ENCODE measurements around the gene SLC25A17.

SLC25A17 gene

DNA sequence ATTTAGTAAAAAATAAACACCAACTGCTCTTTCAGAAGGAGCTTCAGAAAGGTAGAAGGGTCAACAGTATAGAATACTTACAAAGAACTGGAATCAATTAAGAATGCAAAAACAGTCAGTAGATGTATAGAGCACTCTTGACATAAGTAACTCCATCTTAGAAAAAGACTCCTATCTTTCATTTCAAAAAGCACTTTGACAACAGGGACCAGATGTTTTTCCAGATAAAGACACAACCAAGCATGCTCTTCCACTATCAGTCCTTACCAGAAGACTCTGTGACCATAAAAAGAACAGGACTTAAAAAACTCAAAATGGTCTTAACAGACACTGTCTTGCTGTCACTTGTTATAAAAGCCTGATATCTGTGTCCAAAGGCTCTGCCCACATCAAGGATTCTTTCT is 5.2 kb downstream of the SLC25A17 start:
- Histone ChIP-seq H3K4me1 (ENCODE audit: control insufficient read depth in 1 of 2, insufficient read depth in 1 of 2, low read depth in 1 of 2, low read length in 1 of 2) (peaks cover 4 to 9% of the 10 kb centered on the region in 2 experiments), H3K4me3 (ENCODE audit: low read depth in 1 of 2, low read length in 1 of 2) (no peak overlapping the region), H3K9me3 (no peaks in the 10 kb centered on the region), H3K27ac (no peak overlapping the region), H3K27me3 (no peaks in the 10 kb centered on the region), H3K36me3 (no peaks in the 10 kb centered on the region)
- TF ChIP-seq, protein P1, sequence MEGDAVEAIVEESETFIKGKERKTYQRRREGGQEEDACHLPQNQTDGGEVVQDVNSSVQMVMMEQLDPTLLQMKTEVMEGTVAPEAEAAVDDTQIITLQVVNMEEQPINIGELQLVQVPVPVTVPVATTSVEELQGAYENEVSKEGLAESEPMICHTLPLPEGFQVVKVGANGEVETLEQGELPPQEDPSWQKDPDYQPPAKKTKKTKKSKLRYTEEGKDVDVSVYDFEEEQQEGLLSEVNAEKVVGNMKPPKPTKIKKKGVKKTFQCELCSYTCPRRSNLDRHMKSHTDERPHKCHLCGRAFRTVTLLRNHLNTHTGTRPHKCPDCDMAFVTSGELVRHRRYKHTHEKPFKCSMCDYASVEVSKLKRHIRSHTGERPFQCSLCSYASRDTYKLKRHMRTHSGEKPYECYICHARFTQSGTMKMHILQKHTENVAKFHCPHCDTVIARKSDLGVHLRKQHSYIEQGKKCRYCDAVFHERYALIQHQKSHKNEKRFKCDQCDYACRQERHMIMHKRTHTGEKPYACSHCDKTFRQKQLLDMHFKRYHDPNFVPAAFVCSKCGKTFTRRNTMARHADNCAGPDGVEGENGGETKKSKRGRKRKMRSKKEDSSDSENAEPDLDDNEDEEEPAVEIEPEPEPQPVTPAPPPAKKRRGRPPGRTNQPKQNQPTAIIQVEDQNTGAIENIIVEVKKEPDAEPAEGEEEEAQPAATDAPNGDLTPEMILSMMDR (IDR thresholded peaks at IDR 0.05): no peak

- Histone ChIP-seq H3K9me3 (no peaks in the 10 kb centered on the region), H3K36me3 (no peaks in the 10 kb centered on the region), H3K4me1 (ENCODE audit: control insufficient read depth in 1 of 2, insufficient read depth in 1 of 2, low read depth in 1 of 2, low read length in 1 of 2) (no peaks in the 10 kb centered on the region), H3K4me3 (ENCODE audit: low read depth in 1 of 2, low read length in 1 of 2) (no peak overlapping the region), H3K27ac (no peak overlapping the region), H3K27me3 (no peaks in the 10 kb centered on the region)
- TF ChIP-seq, protein P1 (IDR thresholded peaks at IDR 0.05): no peak
These were observed 10.9 kb downstream of the SLC25A17 start for GRCh38 chr22:40808018-40808841.

GRCh38 chr22:40806711-40807110 is 12.4 kb downstream of the SLC25A17 start:
- Histone ChIP-seq H3K4me1 (ENCODE audit: control insufficient read depth in 1 of 2, insufficient read depth in 1 of 2, low read depth in 1 of 2, low read length in 1 of 2) (no peaks in the 10 kb centered on the region), H3K36me3 (no peaks in the 10 kb centered on the region), H3K4me3 (ENCODE audit: low read depth in 1 of 2, low read length in 1 of 2) (no peak overlapping the region), H3K27ac (no peak overlapping the region), H3K9me3 (no peaks in the 10 kb centered on the region), H3K27me3 (no peaks in the 10 kb centered on the region)
- TF ChIP-seq, protein P1 (IDR thresholded peaks at IDR 0.05): no peak

DNA sequence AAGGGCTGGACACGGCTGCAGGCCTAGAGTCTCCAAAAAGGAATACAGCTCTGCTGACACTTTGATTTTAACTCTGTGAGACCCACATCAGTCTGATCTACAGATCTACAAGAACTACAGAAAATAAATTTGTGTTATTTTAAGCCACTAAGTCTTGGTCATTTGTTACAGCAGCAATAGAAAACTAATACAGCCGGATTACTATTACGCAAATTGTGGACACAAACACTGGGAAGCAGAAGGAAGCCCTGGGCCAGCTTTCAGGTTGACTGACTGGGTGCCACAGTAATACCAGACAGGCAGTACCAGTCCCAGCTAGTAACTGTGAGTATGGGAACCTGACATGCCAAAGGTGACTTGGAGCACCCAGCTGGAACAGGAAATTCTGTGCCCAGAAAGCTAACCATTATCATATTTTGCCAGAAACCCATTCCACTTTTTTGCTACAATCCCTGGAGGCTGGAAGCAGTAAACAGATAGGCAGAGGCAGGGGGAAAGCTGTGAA is 13.4 kb downstream of the SLC25A17 start:
- H3K4me3 ChIP-seq (ENCODE audit: low read depth in 1 of 2, low read length in 1 of 2): no peak overlapping the region
- H3K4me1 ChIP-seq (ENCODE audit: control insufficient read depth in 1 of 2, insufficient read depth in 1 of 2, low read depth in 1 of 2, low read length in 1 of 2): no peaks in the 10 kb centered on the region
- TF ChIP-seq, protein P1 (IDR thresholded peaks at IDR 0.05): no peak
- no peaks in the 10 kb centered on the region for H3K36me3 ChIP-seq
- no peaks in the 10 kb centered on the region for H3K9me3 ChIP-seq
- no peaks in the 10 kb centered on the region for H3K27me3 ChIP-seq
- no peak overlapping the region for H3K27ac ChIP-seq

DNA sequence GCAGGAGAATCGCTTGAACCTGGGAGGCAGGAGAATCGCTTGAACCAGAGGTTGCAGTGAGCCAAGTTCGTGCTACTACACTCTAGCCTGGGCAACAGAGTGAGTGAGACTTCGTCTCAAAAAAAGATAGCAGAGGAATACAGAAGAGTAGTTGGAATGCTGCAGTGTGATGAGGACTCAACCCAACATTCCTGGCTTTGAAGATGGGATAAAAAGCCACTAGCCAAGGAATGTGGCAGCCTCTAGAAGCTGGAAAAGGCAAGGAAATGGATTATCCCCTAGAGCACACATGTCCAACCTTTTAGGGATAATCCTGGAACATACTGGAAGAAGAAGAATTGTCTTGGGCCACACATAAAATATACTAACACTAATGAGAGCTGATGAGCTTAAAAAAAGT is 13.9 kb downstream of the SLC25A17 start:
- no peak overlapping the region for H3K27ac ChIP-seq
- H3K27me3 ChIP-seq: no peaks in the 10 kb centered on the region
- no peaks in the 10 kb centered on the region for H3K9me3 ChIP-seq
- H3K4me3 ChIP-seq (ENCODE audit: low read depth in 1 of 2, low read length in 1 of 2): no peak overlapping the region
- TF ChIP-seq, protein P1 (IDR thresholded peaks at IDR 0.05): no peak
- no peaks in the 10 kb centered on the region for H3K4me1 ChIP-seq (ENCODE audit: control insufficient read depth in 1 of 2, insufficient read depth in 1 of 2, low read depth in 1 of 2, low read length in 1 of 2)
- H3K36me3 ChIP-seq: no peaks in the 10 kb centered on the region

Data from neutrophil (primary cell).